HepG2 (cell line): ENCODE measurements around the gene TUBA4A. TPM values are rescaled to one million over a fixed set of nuclear protein-coding genes. Genes with fewer than 3 reads are reported as not detected.

Source experiments
- BRCA1 ChIP-seq: sonication (generic); formaldehyde crosslinking; IDR thresholded peaks from 2 replicates; pipeline ENCODE4 v1.4.0; 2020; ENCODE audit warnings: missing genetic modification reagents
- CBFB ChIP-seq: sonication (generic); formaldehyde crosslinking; IDR thresholded peaks from 2 replicates; pipeline ENCODE4 v1.4.0; 2020; ENCODE audit warnings: missing genetic modification reagents
- HDAC2 ChIP-seq: sonication (generic); formaldehyde crosslinking; IDR thresholded peaks from 2 replicates; pipeline ENCODE4 v1.4.0; 2020; ENCODE audit warnings: missing genetic modification reagents
- KLF11 ChIP-seq: IDR thresholded peaks from 2 replicates; pipeline ENCODE4 v1.6.1; 2016; ENCODE audit warnings: missing compliant biosample characterization
- KMT2A ChIP-seq: sonication (generic); formaldehyde crosslinking; IDR thresholded peaks from 2 replicates; pipeline ENCODE4 v1.4.0; 2020; ENCODE audit warnings: missing genetic modification reagents
- MAX ChIP-seq: IDR thresholded peaks from 2 replicates; pipeline ENCODE4 v1.6.1; 2012; ENCODE audit warnings: inconsistent platforms
- MED8 ChIP-seq: sonication (generic); formaldehyde crosslinking; IDR thresholded peaks from 2 replicates; pipeline ENCODE4 v1.8.1; 2023; ENCODE audit warnings: mild to moderate bottlenecking, missing genetic modification reagents; ENCODE audit not compliant: insufficient replicate concordance
- MLXIP ChIP-seq: sonication (generic); formaldehyde crosslinking; IDR thresholded peaks from 2 replicates; pipeline ENCODE4 v1.9.0; 2021; ENCODE audit warnings: missing genetic modification reagents, borderline replicate concordance
- NCOA2 ChIP-seq: sonication (generic); formaldehyde crosslinking; IDR thresholded peaks from 2 replicates; pipeline ENCODE4 v1.8.0; 2022; ENCODE audit warnings: inconsistent platforms
- NFKBIZ ChIP-seq: IDR thresholded peaks from 2 replicates; pipeline ENCODE4 v1.6.1; 2018; ENCODE audit warnings: missing genetic modification reagents, missing compliant biosample characterization
- PBX3 ChIP-seq: sonication (generic); formaldehyde crosslinking; IDR thresholded peaks from 2 replicates; pipeline ENCODE4 v1.8.1; 2023; ENCODE audit warnings: missing genetic modification reagents, inconsistent platforms, borderline replicate concordance
- POLR2AphosphoS2 ChIP-seq: IDR thresholded peaks from 2 replicates; pipeline ENCODE4 v1.6.1; 2011; ENCODE audit warnings: low read depth, low read length, improper control_type of control experiment
- SRY ChIP-seq: sonication (generic); formaldehyde crosslinking; IDR thresholded peaks from 2 replicates; pipeline ENCODE4 v1.8.0; 2022; ENCODE audit warnings: mild to moderate bottlenecking, missing genetic modification reagents
- TAF1 ChIP-seq: sonication (generic); formaldehyde crosslinking; IDR thresholded peaks from 2 replicates; pipeline ENCODE4 v1.4.0; 2020; ENCODE audit warnings: missing genetic modification reagents
- TEF ChIP-seq: sonication (generic); formaldehyde crosslinking; IDR thresholded peaks from 2 replicates; pipeline ENCODE4 v1.5.0; 2020; ENCODE audit warnings: missing genetic modification reagents
- ZFP36 ChIP-seq: fragments of 150-350 bp; IDR thresholded peaks from 2 replicates; pipeline ENCODE4 v1.6.1; 2018; ENCODE audit warnings: borderline replicate concordance, low read length, low read depth; ENCODE audit not compliant: partially characterized antibody
- ZNF17 ChIP-seq: sonication (generic); formaldehyde crosslinking; IDR thresholded peaks from 2 replicates; pipeline ENCODE4 v1.5.0; 2020; ENCODE audit warnings: mild to moderate bottlenecking, missing genetic modification reagents
- ZNF432 ChIP-seq: sonication (generic); formaldehyde crosslinking; IDR thresholded peaks from 2 replicates; pipeline ENCODE4 v1.5.0; 2020; ENCODE audit warnings: missing genetic modification reagents, mild to moderate bottlenecking, borderline replicate concordance
- ZNF496 ChIP-seq: sonication (generic); formaldehyde crosslinking; IDR thresholded peaks from 2 replicates; pipeline ENCODE4 v1.8.1; 2023; ENCODE audit warnings: mild to moderate bottlenecking, moderate library complexity, missing genetic modification reagents; ENCODE audit not compliant: insufficient replicate concordance
- ZNF577 ChIP-seq: sonication (generic); formaldehyde crosslinking; IDR thresholded peaks from 2 replicates; pipeline ENCODE4 v1.4.0; 2020; ENCODE audit warnings: mild to moderate bottlenecking, low read depth, missing genetic modification reagents, borderline replicate concordance
- ZNF678 ChIP-seq: sonication (generic); formaldehyde crosslinking; IDR thresholded peaks from 2 replicates; pipeline ENCODE4 v1.4.0; 2020; ENCODE audit warnings: mild to moderate bottlenecking, missing genetic modification reagents
- polyA plus RNA-seq, 8 experiments: library from polyadenylated mRNA; depleted of rRNA in 3 of 8; stranded (reverse) in 7 of 8; unstranded in 1 of 8; fragments of >200 nt; fragmentation: Illumina TruSeq in 4 of 8; extraction: Trizol in 4 of 8; gene quantifications; 2 replicates each; pipeline versions ENCODE4 v1.2.1 to v1.2.3, GENCODE V29; 2011 to 2016; ENCODE audit warnings: low read depth in 4 of 8, missing spikeins in 1 of 8, mixed read lengths in 1 of 8; ENCODE audit not compliant: insufficient read depth in 1 of 8
- total RNA-seq, 5 experiments: library from RNA; depleted of rRNA; stranded (reverse); fragments of >200 nt; fragmentation: Illumina TruSeq; extraction: Trizol; gene quantifications; 2 replicates each; pipeline ENCODE4 v1.2.3, GENCODE V29; 2016; ENCODE audit warnings: low read depth in 1 of 5
- TF ChIP-seq, protein P1 (sequence below): sonication (generic); formaldehyde crosslinking; IDR thresholded peaks from 2 replicates; pipeline ENCODE4 v1.5.0; 2020; ENCODE audit warnings: mild to moderate bottlenecking, missing genetic modification reagents

Gene TUBA4A
- total and polyA plus RNA-seq, 2 of the 13 experiments (the other 11 are each of a cell fraction or from before 2014, with no cell fraction given) = 1.3 to 12.7 TPM

DNA sequence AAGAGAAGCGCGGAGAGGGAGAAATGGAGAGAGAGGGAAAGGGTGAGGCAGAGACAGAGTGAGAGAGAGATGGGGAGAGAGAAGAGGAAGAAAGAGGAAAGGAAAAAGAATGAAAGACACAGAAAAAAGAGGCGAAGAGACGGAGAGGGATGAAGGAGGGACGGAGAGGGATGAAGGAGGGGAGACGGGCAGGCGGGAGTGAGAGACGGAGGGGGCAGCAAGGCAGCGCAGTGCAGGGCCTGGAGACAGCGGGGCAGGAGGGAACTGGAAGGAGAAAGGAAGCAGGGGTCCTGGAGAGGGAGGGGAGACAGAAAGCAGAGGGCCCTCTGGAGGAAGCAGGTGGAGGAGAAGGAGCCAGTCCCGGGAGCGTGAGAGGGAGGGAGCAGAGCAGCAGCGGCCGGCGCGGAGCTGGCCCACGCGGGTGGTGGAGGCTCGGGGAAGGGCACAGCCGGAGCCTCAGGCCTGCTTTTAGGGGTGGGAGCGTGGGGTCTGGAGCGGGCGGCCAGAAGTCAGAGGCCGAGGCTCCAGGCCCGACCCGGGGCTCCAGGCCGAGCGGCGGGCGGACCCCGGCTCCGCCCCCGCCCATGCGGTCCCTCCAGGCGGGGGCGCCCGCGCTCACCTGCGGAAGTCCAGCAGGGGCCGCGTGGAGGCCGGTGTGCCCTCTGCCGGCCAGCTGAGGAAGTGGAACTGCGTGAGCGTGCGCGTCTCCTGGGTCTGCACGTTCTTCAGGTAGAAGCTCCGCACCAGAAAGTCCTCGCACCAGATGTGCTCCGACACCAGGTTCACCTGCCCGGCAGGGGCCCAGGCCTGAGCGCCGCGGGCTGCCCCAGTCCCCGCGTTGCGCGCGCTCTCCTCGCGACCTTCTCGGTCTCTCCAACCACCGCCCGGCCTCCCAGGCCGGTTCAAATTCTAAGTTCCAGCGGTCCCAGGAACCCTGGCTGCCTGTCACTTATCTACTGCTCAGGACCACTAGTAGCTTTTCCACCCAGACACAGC lies 40.9 kb upstream of the TUBA4A start (continued):
- TF ChIP-seq MAX (peak; percentile 97), TEF (CRISPR knock-in tag) (no peak), ZNF678 (0 out of 2 replicates have a peak, but pooled peaks have one; percentile 43), NCOA2 (CRISPR knock-in tag) (peak; percentile 57; the same call in 1 of the 2 replicates), KLF11 (0 out of 2 replicates have a peak, but pooled peaks have one; percentile 64), NFKBIZ (CRISPR knock-in tag) (peak; percentile 77; the same call in 1 of the 2 replicates), MLXIP (CRISPR knock-in tag) (no peak), KMT2A (peak; percentile 74), SRY (no peak), ZNF577 (CRISPR knock-in tag) (no peak), BRCA1 (no peak; the same call in 1 of the 2 replicates), ZNF496 (CRISPR knock-in tag) (no peak), PBX3 (CRISPR knock-in tag) (no peak), MED8 (CRISPR knock-in tag) (no peak), TAF1 (CRISPR knock-in tag) (peak; percentile 40; the same call in 1 of the 2 replicates), ZNF432 (CRISPR knock-in tag) (no peak), POLR2AphosphoS2 (no peak), CBFB (CRISPR knock-in tag) (peak; percentile 89), ZFP36 (no peak), ZNF17 (CRISPR knock-in tag) (no peak), HDAC2 (CRISPR knock-in tag) (peak; percentile 80)
- TF ChIP-seq, protein P1, sequence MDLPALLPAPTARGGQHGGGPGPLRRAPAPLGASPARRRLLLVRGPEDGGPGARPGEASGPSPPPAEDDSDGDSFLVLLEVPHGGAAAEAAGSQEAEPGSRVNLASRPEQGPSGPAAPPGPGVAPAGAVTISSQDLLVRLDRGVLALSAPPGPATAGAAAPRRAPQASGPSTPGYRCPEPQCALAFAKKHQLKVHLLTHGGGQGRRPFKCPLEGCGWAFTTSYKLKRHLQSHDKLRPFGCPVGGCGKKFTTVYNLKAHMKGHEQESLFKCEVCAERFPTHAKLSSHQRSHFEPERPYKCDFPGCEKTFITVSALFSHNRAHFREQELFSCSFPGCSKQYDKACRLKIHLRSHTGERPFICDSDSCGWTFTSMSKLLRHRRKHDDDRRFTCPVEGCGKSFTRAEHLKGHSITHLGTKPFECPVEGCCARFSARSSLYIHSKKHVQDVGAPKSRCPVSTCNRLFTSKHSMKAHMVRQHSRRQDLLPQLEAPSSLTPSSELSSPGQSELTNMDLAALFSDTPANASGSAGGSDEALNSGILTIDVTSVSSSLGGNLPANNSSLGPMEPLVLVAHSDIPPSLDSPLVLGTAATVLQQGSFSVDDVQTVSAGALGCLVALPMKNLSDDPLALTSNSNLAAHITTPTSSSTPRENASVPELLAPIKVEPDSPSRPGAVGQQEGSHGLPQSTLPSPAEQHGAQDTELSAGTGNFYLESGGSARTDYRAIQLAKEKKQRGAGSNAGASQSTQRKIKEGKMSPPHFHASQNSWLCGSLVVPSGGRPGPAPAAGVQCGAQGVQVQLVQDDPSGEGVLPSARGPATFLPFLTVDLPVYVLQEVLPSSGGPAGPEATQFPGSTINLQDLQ (CRISPR knock-in tag) = no peak
